Brain microvascular endothelial cell (primary cell): ENCODE data around the gene ITPRID1.

ENCODE experiments used
- DNase-seq: peaks from one replicate; pipeline ENCODE4 v3.0.0-alpha.2; 2020
- H3K27ac ChIP-seq: fragments of 250-450 bp; sonication (Bioruptor Pico); 2 replicates; pipeline ENCODE4 v1.5.1; 2020; ENCODE audit warnings: mild to moderate bottlenecking, moderate library complexity
- H3K27me3 ChIP-seq: fragments of 250-450 bp; sonication (Bioruptor Pico); replicated peaks from 2 replicates; pipeline ENCODE4 v1.5.1; 2020; ENCODE audit warnings: mild to moderate bottlenecking
- H3K36me3 ChIP-seq: fragments of 250-450 bp; sonication (Bioruptor Pico); replicated peaks from 2 replicates; pipeline ENCODE4 v1.5.1; 2020; ENCODE audit warnings: mild to moderate bottlenecking
- H3K4me3 ChIP-seq: 2 replicates; pipeline ENCODE4 v1.5.1; 2011; ENCODE audit warnings: low read depth, mild to moderate bottlenecking, control low read depth, low read length, moderate library complexity
- in situ Hi-C: cut with HindIII; loops from 2 replicates; pipeline ENCODE4 v1.10.0; 2017; ENCODE audit warnings: low sequenced_read_pairs, low pct_ligation_motif_present
- TF ChIP-seq, protein P1 (sequence below): IDR thresholded peaks from 2 replicates; pipeline ENCODE4 v1.5.1; 2011; ENCODE audit warnings: low read depth, mild to moderate bottlenecking, moderate library complexity, low read length, control low read depth, inconsistent platforms; ENCODE audit errors: missing control alignments

Gene ITPRID1

DNA sequence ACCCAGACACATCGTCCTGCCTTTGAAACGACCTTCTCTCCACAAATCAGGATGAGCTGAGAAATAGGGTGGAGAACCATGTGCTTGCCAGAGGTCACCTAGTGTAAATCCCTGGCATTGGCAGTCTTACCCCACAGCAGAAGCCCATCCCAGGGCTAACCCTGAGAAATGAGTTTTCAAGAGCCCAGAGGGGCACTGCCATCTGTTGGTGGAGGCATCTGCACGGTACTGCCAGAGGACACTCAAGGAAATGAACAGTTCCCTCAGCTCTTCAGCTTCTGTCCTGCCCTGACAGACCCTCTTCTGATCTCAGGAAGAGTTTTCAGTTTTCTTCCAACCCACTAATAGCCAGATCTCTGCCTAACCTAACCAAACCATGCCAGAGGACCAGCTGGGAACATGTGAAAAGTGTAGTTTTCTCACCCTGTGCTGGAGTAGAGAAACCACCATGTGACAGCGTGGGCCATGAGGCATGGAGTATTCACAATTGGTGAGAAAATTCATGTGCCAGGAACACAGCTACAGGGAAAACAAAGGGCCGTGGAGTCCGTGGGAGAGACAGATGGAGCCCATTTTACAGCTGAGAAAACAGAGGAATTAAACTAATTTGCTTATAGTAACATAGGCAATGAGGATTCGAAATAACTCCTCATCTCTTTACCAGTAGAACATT, 37.7 kb upstream of the ITPRID1 start:
- no peak overlapping the region for H3K27ac ChIP-seq
- in situ Hi-C loops = no loop called here
- no peak overlapping the region for H3K4me3 ChIP-seq
- no peak for DNase-seq
- no peaks in the 10 kb centered on the region for H3K27me3 ChIP-seq
- no peaks in the 10 kb centered on the region for H3K36me3 ChIP-seq
- TF ChIP-seq, protein P1, sequence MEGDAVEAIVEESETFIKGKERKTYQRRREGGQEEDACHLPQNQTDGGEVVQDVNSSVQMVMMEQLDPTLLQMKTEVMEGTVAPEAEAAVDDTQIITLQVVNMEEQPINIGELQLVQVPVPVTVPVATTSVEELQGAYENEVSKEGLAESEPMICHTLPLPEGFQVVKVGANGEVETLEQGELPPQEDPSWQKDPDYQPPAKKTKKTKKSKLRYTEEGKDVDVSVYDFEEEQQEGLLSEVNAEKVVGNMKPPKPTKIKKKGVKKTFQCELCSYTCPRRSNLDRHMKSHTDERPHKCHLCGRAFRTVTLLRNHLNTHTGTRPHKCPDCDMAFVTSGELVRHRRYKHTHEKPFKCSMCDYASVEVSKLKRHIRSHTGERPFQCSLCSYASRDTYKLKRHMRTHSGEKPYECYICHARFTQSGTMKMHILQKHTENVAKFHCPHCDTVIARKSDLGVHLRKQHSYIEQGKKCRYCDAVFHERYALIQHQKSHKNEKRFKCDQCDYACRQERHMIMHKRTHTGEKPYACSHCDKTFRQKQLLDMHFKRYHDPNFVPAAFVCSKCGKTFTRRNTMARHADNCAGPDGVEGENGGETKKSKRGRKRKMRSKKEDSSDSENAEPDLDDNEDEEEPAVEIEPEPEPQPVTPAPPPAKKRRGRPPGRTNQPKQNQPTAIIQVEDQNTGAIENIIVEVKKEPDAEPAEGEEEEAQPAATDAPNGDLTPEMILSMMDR = peak; percentile 6

DNA sequence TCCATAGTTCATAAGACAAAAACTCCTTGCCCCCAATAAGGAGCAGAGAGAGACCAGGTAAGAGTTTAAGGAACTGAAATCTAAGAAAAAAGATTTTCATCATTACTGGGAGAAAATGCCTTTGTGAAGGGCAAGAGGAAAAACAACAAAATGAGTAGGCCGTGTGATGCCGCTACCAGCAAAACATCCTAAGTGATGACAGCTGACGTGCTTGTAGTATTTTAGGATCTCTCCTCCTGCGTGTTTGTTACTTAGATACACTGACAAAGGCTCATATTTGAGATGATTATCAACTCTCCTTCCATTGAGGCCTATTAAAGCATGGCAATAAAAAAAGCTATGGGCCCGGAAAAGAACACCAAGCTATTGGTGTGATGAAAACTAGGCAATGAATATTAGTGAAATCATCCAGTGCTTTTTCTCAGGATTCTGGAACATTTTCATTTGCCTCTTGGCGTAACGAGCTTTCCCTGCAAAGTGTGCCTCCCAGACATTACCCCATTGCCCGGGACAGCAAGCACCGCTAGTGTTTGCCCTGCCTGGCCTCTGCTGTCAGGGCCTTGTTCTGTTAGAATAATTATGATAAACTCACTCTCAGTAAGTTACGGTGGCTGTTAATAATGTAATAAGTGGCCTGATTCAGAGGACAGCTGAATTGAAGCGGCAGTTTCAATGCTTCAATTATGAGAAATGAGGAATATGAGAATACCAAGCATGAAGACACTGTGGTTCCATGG, 36.8 kb upstream of the ITPRID1 start:
- TF ChIP-seq, protein P1 = no peak
- in situ Hi-C loops = no loop called here
- no peak for DNase-seq
- Histone ChIP-seq H3K27me3 (no peaks in the 10 kb centered on the region), H3K36me3 (no peaks in the 10 kb centered on the region), H3K4me3 (no peak overlapping the region), H3K27ac (no peak overlapping the region)

DNA sequence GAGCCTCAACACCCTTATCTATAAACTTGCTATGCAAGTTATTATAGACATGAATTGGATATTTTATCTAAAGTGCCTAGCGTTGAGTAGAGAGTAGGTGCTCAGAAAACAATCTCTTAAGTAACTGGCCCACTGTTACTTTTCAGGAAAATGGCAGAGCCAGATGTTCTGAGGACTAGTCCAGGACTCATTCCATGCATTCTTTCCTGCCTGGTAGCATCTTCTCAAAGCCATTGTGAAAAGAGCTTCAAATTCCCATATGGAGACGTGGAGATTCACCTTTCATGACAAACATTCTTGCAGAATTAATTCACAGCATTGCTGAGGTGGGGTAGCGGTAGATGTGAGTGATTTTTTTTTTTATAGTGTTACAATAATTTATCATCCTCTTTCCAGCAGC, 35.9 kb upstream of the ITPRID1 start:
- in situ Hi-C loops = no loop called here
- TF ChIP-seq, protein P1 = no peak
- Histone ChIP-seq H3K36me3 (no peaks in the 10 kb centered on the region), H3K27ac (no peak overlapping the region), H3K4me3 (no peak overlapping the region), H3K27me3 (no peaks in the 10 kb centered on the region)
- no peak for DNase-seq

DNA sequence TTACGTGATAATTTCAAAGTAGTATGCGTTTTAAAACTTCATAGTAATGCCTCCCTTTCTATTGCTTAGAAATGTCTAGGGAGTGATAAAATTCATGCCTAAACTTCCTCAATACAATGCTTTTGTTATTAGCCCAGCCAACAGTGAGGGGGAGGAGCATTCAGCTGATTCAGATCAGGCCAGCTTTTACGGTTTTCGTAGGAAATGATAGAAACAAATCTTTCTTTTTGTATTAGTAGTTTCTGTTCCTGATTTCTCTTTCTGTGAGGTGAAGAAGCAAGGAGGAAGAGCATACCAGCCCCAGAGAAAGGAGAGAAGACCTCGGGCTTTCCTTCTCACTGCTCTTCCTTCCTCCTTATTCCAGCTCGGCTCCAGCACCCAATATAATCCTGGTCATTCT, 35.2 kb upstream of the ITPRID1 start:
- Histone ChIP-seq H3K4me3 (no peak overlapping the region), H3K36me3 (no peaks in the 10 kb centered on the region), H3K27ac (no peak overlapping the region), H3K27me3 (no peaks in the 10 kb centered on the region)
- in situ Hi-C loops = no loop called here
- no peak for DNase-seq
- TF ChIP-seq, protein P1 = no peak

DNA sequence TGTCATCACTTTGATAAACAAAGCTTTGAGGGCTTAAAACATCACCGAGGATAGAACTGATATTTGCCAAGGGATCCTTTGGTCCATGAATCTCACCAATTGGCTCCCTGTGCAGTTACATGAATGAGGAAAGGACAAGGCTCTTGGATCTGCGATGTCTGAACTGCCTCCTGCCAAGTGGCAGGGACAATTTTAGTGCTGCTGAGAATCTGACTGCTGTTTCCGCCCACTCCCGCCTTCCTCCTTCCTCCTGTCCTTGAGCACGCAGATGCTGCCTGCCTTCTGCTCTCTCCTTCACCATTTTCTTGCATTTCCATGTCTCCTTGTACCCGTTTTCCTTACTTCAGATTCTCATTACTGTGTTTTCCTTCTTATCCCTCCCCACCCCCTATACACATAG, 26.8 kb upstream of the ITPRID1 start:
- in situ Hi-C loops = no loop called here
- TF ChIP-seq, protein P1 = no peak
- H3K4me3 ChIP-seq = no peak overlapping the region
- no peak overlapping the region for H3K27ac ChIP-seq
- no peaks in the 10 kb centered on the region for H3K27me3 ChIP-seq
- DNase-seq = no peak
- H3K36me3 ChIP-seq = no peaks in the 10 kb centered on the region
